ENCODE measurements around the gene KDELR3. TPM values are rescaled to one million over a fixed set of nuclear protein-coding genes. Genes with fewer than 3 reads are reported as not detected.

Gene KDELR3
- total and polyA plus RNA-seq, 10 of the 15 experiments (the other 5 are each of a cell fraction or from before 2014, with no cell fraction given), result 0.15 to 0.98 (median 0.25) TPM; not detected in 1

DNA sequence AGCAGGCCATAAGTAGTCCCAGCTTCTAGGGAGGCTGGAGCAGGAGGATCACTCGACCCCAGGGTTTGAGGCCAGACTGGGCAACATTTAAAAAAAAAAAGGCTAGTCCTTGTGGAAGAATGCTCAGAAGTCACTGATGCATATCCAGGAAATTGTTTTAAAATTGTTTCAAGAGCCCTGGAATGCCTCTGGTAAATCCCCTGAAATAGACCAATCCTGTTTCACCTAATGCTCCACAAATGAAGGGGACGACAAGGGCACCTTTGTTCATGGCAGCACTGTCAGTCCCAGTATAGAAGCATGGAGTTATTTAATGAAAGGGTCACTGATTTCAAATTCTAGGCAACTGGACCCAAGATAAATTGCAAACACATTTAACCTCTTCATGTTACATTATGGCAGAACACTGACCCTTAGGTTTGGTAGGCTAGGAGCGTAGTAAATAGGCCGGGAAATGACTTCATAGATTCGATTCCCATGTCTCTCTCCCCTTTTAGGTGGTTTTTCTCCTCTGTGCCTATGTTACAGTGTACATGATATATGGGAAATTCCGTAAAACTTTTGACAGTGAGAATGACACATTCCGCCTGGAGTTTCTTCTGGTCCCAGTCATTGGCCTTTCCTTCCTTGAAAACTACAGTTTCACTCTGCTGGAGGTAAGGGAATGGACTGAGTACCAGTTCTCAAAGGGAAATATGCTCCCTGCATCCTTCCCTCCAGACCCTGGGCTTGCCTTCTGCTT is 11.4 kb downstream of the KDELR3 start:
- no peak for ATAC-seq
- Histone ChIP-seq H3K4me1 (ENCODE audit: control insufficient read depth, insufficient read depth, low read length) (no peaks in the 10 kb centered on the region), H3K4me3 (no peak overlapping the region), H3K9me3 (replicated peaks; ENCODE audit: control insufficient read depth, insufficient read depth, low read length) (no peaks in the 10 kb centered on the region), H2AFZ (ENCODE audit: control insufficient read depth, low read depth, low read length) (no peak overlapping the region), H3K27me3 (replicated peaks in 1 of 2; ENCODE audit: control insufficient read depth in 2 of 2, insufficient read depth in 2 of 2, low read length in 1 of 2) (no peaks in the 10 kb centered on the region; a peak in 1 of 4 replicates), H3K27ac (ENCODE audit: control insufficient read depth, insufficient read depth) (no peak overlapping the region), H3K9ac (ENCODE audit: control insufficient read depth, insufficient read depth, low read length) (no peak overlapping the region), H3K4me2 (ENCODE audit: control insufficient read depth, insufficient read depth) (no peak overlapping the region), H3K36me3 (ENCODE audit: control insufficient read depth in 2 of 2, insufficient read depth in 2 of 2, low read length in 1 of 2) (peaks cover 4 to 20% of the 10 kb centered on the region in 2 experiments), H4K20me1 (ENCODE audit: control insufficient read depth, insufficient read depth) (no peaks in the 10 kb centered on the region; the same call in 1 of the 2 replicates), H3K79me2 (ENCODE audit: control insufficient read depth, insufficient read depth, low read length) (no peaks in the 10 kb centered on the region)
- no peak for FAIRE-seq
- in situ Hi-C loops (cut with MboI) (no loop called here), intact Hi-C loops (cut with micrococcal nuclease; ENCODE audit: unreplicated experiment) (no loop called here)
- ChIA-PET POLR2A (interaction anchor here (0.7 to 1.1 kb wide), 2 partner anchors 18 to 44 kb away, joined by 3 to 4 read pairs; no protein-coding TSS in a partner anchor), CTCF (no interaction called here), RAD21 (ENCODE audit: unreplicated experiment) (no interaction called here), SMC1A (ENCODE audit: uncharacterized antibody, unreplicated experiment) (interaction anchor here (1.2 kb wide), 1 partner anchor 9 kb away, joined by 3 read pairs; no protein-coding TSS in a partner anchor)
- 67% methylated on average over 7 of the region's 7 CpGs for WGBS (ENCODE audit: insufficient coverage, insufficient replicate concordance, low lambda C conversion rate, missing lambda C conversion rate)
- no TSS peak for BruUV-seq (replicated peaks)
- no peak for DNase-seq (ENCODE audit: low read depth, low spot score)
- TF ChIP-seq, protein P1, sequence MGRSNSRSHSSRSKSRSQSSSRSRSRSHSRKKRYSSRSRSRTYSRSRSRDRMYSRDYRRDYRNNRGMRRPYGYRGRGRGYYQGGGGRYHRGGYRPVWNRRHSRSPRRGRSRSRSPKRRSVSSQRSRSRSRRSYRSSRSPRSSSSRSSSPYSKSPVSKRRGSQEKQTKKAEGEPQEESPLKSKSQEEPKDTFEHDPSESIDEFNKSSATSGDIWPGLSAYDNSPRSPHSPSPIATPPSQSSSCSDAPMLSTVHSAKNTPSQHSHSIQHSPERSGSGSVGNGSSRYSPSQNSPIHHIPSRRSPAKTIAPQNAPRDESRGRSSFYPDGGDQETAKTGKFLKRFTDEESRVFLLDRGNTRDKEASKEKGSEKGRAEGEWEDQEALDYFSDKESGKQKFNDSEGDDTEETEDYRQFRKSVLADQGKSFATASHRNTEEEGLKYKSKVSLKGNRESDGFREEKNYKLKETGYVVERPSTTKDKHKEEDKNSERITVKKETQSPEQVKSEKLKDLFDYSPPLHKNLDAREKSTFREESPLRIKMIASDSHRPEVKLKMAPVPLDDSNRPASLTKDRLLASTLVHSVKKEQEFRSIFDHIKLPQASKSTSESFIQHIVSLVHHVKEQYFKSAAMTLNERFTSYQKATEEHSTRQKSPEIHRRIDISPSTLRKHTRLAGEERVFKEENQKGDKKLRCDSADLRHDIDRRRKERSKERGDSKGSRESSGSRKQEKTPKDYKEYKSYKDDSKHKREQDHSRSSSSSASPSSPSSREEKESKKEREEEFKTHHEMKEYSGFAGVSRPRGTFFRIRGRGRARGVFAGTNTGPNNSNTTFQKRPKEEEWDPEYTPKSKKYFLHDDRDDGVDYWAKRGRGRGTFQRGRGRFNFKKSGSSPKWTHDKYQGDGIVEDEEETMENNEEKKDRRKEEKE (IDR thresholded peaks at IDR 0.05), result no peak
- no peak for TF ChIP-seq NR2C1 (IDR thresholded peaks at IDR 0.05)
- no peak for TF ChIP-seq KAT2A (conservative IDR thresholded peaks at IDR 0.05; ENCODE audit: control insufficient read depth, low read depth, low read length)
- TF ChIP-seq HCFC1 (IDR thresholded peaks at IDR 0.05; ENCODE audit: low read length), result no peak
- TF ChIP-seq ATF7 (IDR thresholded peaks at IDR 0.05; ENCODE audit: low read depth), result no peak
- TF ChIP-seq POLR2AphosphoS5 (IDR thresholded peaks at IDR 0.05; ENCODE audit: low read length), result no peak
- TF ChIP-seq, protein P2, sequence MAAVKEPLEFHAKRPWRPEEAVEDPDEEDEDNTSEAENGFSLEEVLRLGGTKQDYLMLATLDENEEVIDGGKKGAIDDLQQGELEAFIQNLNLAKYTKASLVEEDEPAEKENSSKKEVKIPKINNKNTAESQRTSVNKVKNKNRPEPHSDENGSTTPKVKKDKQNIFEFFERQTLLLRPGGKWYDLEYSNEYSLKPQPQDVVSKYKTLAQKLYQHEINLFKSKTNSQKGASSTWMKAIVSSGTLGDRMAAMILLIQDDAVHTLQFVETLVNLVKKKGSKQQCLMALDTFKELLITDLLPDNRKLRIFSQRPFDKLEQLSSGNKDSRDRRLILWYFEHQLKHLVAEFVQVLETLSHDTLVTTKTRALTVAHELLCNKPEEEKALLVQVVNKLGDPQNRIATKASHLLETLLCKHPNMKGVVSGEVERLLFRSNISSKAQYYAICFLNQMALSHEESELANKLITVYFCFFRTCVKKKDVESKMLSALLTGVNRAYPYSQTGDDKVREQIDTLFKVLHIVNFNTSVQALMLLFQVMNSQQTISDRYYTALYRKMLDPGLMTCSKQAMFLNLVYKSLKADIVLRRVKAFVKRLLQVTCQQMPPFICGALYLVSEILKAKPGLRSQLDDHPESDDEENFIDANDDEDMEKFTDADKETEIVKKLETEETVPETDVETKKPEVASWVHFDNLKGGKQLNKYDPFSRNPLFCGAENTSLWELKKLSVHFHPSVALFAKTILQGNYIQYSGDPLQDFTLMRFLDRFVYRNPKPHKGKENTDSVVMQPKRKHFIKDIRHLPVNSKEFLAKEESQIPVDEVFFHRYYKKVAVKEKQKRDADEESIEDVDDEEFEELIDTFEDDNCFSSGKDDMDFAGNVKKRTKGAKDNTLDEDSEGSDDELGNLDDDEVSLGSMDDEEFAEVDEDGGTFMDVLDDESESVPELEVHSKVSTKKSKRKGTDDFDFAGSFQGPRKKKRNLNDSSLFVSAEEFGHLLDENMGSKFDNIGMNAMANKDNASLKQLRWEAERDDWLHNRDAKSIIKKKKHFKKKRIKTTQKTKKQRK (IDR thresholded peaks at IDR 0.05; ENCODE audit: low read depth, low read length), result no peak
- TF ChIP-seq ZBED1 (IDR thresholded peaks at IDR 0.05; ENCODE audit: borderline replicate concordance), result no peak
- TF ChIP-seq SMAD5 (IDR thresholded peaks at IDR 0.05; ENCODE audit: low read depth), result no peak
- TF ChIP-seq, protein P3, sequence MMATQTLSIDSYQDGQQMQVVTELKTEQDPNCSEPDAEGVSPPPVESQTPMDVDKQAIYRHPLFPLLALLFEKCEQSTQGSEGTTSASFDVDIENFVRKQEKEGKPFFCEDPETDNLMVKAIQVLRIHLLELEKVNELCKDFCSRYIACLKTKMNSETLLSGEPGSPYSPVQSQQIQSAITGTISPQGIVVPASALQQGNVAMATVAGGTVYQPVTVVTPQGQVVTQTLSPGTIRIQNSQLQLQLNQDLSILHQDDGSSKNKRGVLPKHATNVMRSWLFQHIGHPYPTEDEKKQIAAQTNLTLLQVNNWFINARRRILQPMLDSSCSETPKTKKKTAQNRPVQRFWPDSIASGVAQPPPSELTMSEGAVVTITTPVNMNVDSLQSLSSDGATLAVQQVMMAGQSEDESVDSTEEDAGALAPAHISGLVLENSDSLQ (IDR thresholded peaks at IDR 0.05), result no peak
- TF ChIP-seq, protein P4, sequence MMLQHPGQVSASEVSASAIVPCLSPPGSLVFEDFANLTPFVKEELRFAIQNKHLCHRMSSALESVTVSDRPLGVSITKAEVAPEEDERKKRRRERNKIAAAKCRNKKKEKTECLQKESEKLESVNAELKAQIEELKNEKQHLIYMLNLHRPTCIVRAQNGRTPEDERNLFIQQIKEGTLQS (IDR thresholded peaks at IDR 0.05; ENCODE audit: borderline replicate concordance, extremely low read depth, low read depth, low read length), result no peak
- TF ChIP-seq TARDBP (IDR thresholded peaks at IDR 0.05; ENCODE audit: borderline replicate concordance), result no peak
- TF ChIP-seq, protein P5, sequence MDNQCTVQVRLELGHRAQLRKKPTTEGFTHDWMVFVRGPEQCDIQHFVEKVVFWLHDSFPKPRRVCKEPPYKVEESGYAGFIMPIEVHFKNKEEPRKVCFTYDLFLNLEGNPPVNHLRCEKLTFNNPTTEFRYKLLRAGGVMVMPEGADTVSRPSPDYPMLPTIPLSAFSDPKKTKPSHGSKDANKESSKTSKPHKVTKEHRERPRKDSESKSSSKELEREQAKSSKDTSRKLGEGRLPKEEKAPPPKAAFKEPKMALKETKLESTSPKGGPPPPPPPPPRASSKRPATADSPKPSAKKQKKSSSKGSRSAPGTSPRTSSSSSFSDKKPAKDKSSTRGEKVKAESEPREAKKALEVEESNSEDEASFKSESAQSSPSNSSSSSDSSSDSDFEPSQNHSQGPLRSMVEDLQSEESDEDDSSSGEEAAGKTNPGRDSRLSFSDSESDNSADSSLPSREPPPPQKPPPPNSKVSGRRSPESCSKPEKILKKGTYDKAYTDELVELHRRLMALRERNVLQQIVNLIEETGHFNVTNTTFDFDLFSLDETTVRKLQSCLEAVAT (IDR thresholded peaks at IDR 0.05), result no peak
